GM18499 (cell line): Measurements from ENCODE around the gene ABCA3.

Experiments used
- ATAC-seq: cut with Tn5 transposase; IDR thresholded peaks from one replicate; pipeline ENCODE4 v1.9.1; 2021; ENCODE audit warnings: moderate number of reproducible peaks; ENCODE audit not compliant: insufficient read depth, unreplicated experiment

The ABCA3 gene

GRCh38 chr16:2358811-2359210, 18.3 kb upstream of the ABCA3 start:
- ATAC-seq: no peak

DNA sequence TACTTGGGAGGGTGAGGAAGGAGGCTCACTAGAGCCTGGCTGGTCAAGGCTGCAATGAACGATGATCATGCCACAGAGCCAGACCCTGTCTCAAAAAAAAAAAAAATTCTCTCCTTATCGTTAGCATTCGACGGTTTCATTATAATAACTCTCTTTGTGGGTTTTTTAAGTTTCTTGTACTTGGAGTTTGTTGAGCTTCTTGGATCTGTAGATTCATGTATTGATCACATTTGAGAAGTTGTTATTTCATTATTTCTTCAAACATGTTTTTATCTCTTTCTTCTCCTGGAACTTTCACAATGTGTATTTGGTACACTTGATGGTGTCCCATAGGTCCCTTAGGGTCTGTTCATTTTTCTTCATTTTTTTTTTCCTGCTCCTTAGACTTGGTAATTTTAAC, 16.8 kb upstream of the ABCA3 start:
- no peak for ATAC-seq

DNA sequence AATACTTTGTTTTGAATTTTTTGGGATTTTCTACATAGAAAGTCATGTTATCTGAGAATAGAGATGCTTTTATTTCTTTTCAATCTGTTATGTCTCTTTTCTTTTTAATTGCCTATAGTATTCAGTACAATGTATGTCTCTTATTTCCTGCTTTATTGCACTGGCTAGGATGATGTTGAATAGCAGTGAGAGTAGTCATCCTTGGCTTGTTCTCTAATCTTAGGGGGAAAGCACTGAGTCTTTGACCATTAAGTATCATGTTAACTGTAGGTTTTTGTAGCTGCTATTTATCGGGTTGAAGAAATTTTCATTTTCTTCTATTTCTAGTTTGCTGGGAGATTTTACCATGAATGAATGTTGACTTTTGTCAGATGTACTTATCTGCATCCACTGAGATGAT, 10.0 kb upstream of the ABCA3 start:
- no peak for ATAC-seq

- ATAC-seq: no peak
Observed at GRCh38 chr16:2343211-2343610, 2.7 kb upstream of the ABCA3 start.

GRCh38 chr16:2341456-2342447, 1.2 kb upstream of the ABCA3 start:
- no peak for ATAC-seq

- ATAC-seq: no peak
Observed at GRCh38 chr16:2339521-2340484, 725 bp downstream of the ABCA3 start.

DNA sequence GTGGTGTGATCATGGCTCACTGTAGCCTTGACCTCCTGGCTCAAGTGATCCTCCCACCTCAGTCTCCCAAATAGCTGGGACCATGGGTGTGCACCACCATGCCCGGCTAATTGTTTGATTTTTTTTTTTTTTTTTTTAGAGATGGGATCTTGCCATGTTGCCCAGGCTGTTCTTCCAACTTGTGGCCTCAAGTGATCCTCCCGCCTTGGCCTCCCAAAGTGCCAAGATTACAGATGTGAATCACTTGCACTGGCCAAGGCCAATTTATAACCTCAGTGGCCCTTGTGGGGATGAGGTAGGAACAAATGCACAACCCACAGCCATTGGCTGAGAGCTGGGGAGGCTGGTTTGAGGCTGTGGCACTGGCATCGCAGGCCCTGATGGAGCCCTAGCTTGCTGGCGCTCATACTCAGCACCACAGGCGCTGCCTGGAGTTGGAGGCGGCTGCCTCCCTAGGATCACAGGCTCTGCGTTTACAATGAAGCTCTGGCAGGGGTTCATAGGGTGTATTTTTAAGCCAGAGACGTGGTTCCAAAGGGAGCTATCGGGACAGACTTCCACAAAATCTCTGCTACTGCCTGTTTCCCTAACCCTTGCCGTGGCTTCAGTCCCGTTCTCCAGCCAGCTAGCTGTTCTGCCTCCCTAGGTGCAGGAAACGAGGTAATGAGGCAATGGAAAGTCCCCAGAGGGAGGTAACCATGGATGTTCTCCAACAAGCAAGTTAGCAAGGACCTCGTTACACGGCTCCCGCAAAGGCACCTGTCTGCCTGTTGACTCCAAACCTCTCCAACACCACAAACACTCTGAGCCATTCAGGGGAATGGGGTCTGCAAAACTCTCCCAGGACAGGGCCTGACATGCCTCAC, 2.9 kb downstream of the ABCA3 start:
- ATAC-seq: no peak

DNA sequence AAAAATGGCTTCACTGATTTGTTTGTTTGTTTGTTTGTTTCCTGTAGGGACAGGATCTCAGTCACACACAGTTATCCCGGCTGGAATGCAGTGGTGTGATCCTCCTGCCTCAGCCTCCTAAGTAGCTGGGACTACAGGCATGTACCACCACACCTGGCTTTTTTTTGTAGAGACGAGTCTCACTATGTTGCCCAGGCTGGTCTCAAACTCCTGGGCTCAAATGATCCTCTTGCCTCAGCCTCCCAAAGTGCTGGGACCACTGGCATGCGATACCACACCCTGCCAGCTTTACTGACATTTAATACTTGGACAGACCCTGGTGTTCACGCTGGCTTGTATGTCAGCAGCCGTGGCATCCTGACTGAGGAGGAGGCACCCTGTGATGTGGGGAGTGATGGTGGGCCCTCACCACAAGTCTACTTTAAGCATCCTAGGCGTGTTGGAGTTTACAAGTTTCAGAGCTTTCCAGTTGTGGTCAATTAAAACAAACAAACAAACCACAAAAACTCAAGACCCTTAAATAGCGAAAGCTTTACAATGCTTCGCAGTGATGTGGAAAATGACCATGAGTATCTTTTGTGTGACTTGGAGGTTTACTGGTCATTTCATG, 5.1 kb downstream of the ABCA3 start:
- ATAC-seq: no peak

GRCh38 chr16:2333772-2334379, 6.7 kb downstream of the ABCA3 start:
- no peak for ATAC-seq

DNA sequence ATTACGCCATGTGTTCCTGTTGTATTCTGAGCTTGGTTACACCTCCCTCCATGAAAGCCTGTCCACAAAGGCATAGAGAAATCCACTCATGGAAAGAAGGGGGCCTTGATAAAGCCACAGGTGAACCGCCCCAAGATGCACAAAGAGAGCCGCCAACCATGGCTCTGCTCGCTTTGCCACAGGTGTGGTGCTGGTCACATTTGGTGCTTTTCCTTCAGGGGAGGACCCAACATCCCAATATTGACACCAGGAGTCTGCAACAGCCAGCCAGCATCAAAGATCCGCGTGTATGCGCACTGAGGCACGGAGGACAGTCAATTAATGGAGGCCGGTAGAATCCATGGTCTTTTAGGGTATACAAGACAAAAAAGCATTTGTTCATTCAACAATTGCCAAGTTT, 7.3 kb downstream of the ABCA3 start:
- no peak for ATAC-seq

- no peak for ATAC-seq
Observed at GRCh38 chr16:2331931-2332267, 8.6 kb downstream of the ABCA3 start.

GRCh38 chr16:2331199-2331930, 9.2 kb downstream of the ABCA3 start:
- ATAC-seq: no peak

GRCh38 chr16:2329532-2329931, 11.0 kb downstream of the ABCA3 start:
- no peak for ATAC-seq

DNA sequence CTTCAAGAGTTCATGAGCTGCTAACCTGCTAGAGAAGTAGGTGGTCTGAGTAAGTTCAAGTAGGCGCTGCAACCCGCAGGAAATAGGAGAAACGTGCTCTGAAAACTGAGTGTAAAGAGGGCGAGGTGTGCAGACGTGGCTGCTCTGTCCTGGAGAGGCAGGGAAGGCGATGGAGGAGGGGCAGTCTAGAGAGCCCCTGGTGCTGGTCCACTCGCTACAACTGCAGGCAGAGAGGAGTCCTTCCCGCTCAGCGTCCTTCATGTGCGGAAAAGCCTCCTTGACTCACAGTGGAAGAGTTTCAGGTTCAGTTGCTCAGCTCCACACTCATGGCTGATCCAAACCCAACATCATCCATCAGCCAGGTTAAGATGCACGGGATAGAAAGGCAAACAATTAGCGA, 12.1 kb downstream of the ABCA3 start:
- no peak for ATAC-seq

DNA sequence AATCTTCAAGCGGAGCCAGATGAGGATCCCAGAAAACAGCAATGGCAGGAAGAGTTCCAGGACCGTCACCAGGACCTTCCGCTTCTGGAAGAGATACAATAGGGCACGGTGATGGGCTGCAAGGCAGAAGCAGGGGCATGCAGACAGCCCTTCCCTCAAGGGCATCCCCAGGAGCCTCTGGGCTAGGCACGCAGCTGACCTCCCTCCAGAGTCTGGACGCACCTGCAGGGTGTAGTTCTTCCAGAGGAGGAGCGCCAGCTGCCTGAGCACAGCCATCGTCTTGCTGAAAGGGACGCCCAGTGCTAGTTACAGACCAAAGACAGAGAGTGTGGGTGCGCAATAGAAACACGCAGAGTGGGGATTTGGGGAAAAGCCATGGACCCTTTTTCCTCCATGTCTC, 14.3 kb downstream of the ABCA3 start:
- ATAC-seq: no peak

DNA sequence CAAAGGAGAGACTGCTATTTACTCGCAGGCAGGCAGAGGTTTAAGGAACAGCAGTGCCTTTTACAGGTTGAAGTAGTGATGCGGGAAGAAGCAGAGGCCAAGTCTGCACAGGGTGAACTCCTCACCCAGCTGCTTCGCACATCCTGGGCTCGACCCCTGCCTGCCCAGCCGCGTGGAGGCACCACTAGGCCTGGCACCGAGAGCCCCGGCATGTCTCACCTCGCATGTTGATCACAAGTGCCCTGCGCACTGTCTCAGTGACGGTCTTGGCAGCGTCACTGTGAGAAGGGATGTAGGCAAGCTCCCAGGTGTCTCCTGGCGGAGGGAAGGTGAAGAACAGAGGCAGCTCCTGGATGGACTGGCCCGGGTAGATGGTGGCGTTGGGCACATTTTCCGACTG, 14.7 kb downstream of the ABCA3 start:
- no peak for ATAC-seq

- no peak for ATAC-seq
Observed at GRCh38 chr16:2325181-2325580, 15.3 kb downstream of the ABCA3 start.

DNA sequence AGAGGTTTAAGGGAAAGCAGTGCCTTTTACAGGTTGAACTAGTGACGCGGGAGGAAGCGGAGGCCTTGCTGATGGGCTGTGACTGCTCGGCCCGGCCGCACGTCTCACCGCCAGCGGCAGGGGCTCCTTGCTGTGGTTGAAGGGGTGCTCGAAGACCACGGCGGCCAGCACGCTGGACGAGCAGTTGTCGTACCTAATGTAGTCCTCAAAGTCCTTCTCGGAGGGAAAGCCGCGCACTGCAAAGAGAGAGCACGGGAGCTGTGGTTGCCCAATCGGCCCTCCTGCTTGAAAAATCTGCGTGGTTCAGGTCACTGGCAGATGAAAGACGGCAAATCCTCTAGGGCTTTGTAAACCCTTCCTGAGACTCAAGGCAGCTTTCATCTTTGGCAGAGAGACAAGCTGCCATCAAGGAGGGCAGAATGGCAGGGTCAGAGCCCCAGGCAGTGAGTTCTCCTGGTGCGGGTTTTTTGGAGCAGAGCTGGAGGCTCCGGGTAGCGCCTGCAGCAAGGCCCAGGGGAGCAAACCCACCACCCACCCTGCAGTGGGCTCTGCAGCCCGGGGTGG, 16.1 kb downstream of the ABCA3 start:
- no peak for ATAC-seq
